Hepatocyte (in vitro differentiated cells): ENCODE data around the gene LRRC3B. TPM values are rescaled to one million over a fixed set of nuclear protein-coding genes. Genes with fewer than 3 reads are reported as not detected.

Experiments used
- DNase-seq: peaks from one replicate; pipeline ENCODE4 v3.0.0-alpha.2; 2016; ENCODE audit warnings: low spot score
- H2AFZ ChIP-seq: fragments of 200-600 bp; sonication (generic); 2 replicates; pipeline ENCODE4 v1.6.0; 2016; ENCODE audit warnings: antibody characterized with exemption, mild to moderate bottlenecking
- H3K27ac ChIP-seq: fragments of 200-600 bp; sonication (generic); 2 replicates; pipeline ENCODE4 v1.5.1; 2016; ENCODE audit warnings: mild to moderate bottlenecking
- H3K27me3 ChIP-seq: fragments of 200-600 bp; sonication (generic); 2 replicates; pipeline ENCODE4 v1.6.1; 2016
- H3K36me3 ChIP-seq: fragments of 200-600 bp; sonication (generic); replicated peaks from 2 replicates; pipeline ENCODE4 v1.5.1; 2016; ENCODE audit warnings: low read depth; ENCODE audit not compliant: insufficient read depth
- H3K4me1 ChIP-seq: fragments of 200-600 bp; sonication (generic); 2 replicates; pipeline ENCODE4 v1.5.1; 2016; ENCODE audit warnings: mild to moderate bottlenecking, moderate library complexity; ENCODE audit not compliant: insufficient read depth
- H3K4me2 ChIP-seq: fragments of 200-600 bp; sonication (generic); 2 replicates; pipeline ENCODE4 v1.6.0; 2016
- H3K4me3 ChIP-seq: fragments of 200-600 bp; sonication (generic); 2 replicates; pipeline ENCODE4 v1.5.1; 2016; ENCODE audit warnings: mild to moderate bottlenecking
- H3K79me2 ChIP-seq: fragments of 200-600 bp; sonication (generic); 2 replicates; pipeline ENCODE4 v1.6.0; 2017; ENCODE audit warnings: mild to moderate bottlenecking
- H3K9me2 ChIP-seq: fragments of 200-600 bp; sonication (generic); replicated peaks from 2 replicates; pipeline ENCODE4 v1.6.0; 2017; ENCODE audit warnings: mild to moderate bottlenecking; ENCODE audit not compliant: insufficient read depth
- H3K9me3 ChIP-seq: fragments of 200-600 bp; sonication (generic); 2 replicates; pipeline ENCODE4 v1.5.1; 2016; ENCODE audit warnings: low read depth, mild to moderate bottlenecking
- H4K20me1 ChIP-seq: fragments of 200-600 bp; sonication (generic); 2 replicates; pipeline ENCODE4 v1.6.0; 2016; ENCODE audit warnings: mild to moderate bottlenecking; ENCODE audit not compliant: insufficient read depth, poor library complexity, severe bottlenecking
- CTCF ChIP-seq: fragments of 200-600 bp; sonication (generic); IDR thresholded peaks from 2 replicates; pipeline ENCODE4 v1.5.1; 2016; ENCODE audit warnings: antibody characterized with exemption, mild to moderate bottlenecking; ENCODE audit not compliant: poor library complexity
- EZH2 ChIP-seq: fragments of 200-600 bp; sonication (generic); IDR thresholded peaks from 2 replicates; pipeline ENCODE4 v1.6.1; 2016; ENCODE audit warnings: antibody characterized with exemption, mild to moderate bottlenecking, borderline replicate concordance
- EZH2phosphoT487 ChIP-seq: fragments of 200-600 bp; sonication (generic); IDR thresholded peaks from one replicate; pipeline ENCODE4 v1.6.1; 2018; ENCODE audit warnings: antibody characterized with exemption, mild to moderate bottlenecking, low read depth, moderate library complexity; ENCODE audit not compliant: unreplicated experiment, severe bottlenecking
- WGBS: methylation state at CpG from one replicate; pipeline ENCODE4 v1.1.6; 2016; ENCODE audit warnings: low lambda C conversion rate; ENCODE audit errors: missing lambda C conversion rate; 5-methylcytosine and 5-hydroxymethylcytosine counted together
- polyA plus RNA-seq: library from polyadenylated mRNA; unstranded; fragments of >200 nt; fragmentation: Nextera tagmentation; extraction: Ambion mirVana; gene quantifications from 2 replicates; pipeline ENCODE4 v1.2.1, GENCODE V29; 2016
- total RNA-seq: library from RNA; depleted of rRNA; stranded (reverse); fragments of >200 nt; gene quantifications from 2 replicates; pipeline ENCODE4 v1.2.3, GENCODE V29; 2014

Gene LRRC3B
- total and polyA plus RNA-seq, 2 experiments from 2014 or later, result 1.7 to 5.9 TPM

GRCh38 chr3:26703519-26703918 lies 80.9 kb downstream of the LRRC3B start:
- no peak for DNase-seq
- no peak overlapping the region for H3K4me2 ChIP-seq
- no peak overlapping the region for H2AFZ ChIP-seq
- H3K9me3 ChIP-seq, result no peaks in the 10 kb centered on the region
- H3K4me1 ChIP-seq, result no peaks in the 10 kb centered on the region
- H3K9me2 ChIP-seq, result no peaks in the 10 kb centered on the region
- WGBS, result 88% methylated on average over 3 of the region's 3 CpGs
- H3K36me3 ChIP-seq, result no peaks in the 10 kb centered on the region
- no peak for TF ChIP-seq EZH2phosphoT487
- no peak for TF ChIP-seq EZH2
- no peak for TF ChIP-seq CTCF
- H3K27ac ChIP-seq, result no peak overlapping the region
- no peak overlapping the region for H3K4me3 ChIP-seq
- H3K79me2 ChIP-seq, result no peaks in the 10 kb centered on the region
- no peaks in the 10 kb centered on the region for H4K20me1 ChIP-seq
- no peaks in the 10 kb centered on the region for H3K27me3 ChIP-seq

- H3K27ac ChIP-seq, result no peak overlapping the region
- no peak overlapping the region for H3K4me3 ChIP-seq
- no peaks in the 10 kb centered on the region for H3K9me3 ChIP-seq
- H3K27me3 ChIP-seq, result no peaks in the 10 kb centered on the region
- H3K79me2 ChIP-seq, result no peaks in the 10 kb centered on the region
- WGBS, result 86% methylated on average over 2 of the region's 2 CpGs
- H3K9me2 ChIP-seq, result no peaks in the 10 kb centered on the region
- H3K4me2 ChIP-seq, result no peak overlapping the region
- no peak for DNase-seq
- H2AFZ ChIP-seq, result no peak overlapping the region
- H4K20me1 ChIP-seq, result no peaks in the 10 kb centered on the region
- H3K4me1 ChIP-seq, result no peaks in the 10 kb centered on the region
- no peaks in the 10 kb centered on the region for H3K36me3 ChIP-seq
- TF ChIP-seq CTCF, result no peak
- no peak for TF ChIP-seq EZH2phosphoT487
- no peak for TF ChIP-seq EZH2
Observed at GRCh38 chr3:26704736-26705135, 82.2 kb downstream of the LRRC3B start.

DNA sequence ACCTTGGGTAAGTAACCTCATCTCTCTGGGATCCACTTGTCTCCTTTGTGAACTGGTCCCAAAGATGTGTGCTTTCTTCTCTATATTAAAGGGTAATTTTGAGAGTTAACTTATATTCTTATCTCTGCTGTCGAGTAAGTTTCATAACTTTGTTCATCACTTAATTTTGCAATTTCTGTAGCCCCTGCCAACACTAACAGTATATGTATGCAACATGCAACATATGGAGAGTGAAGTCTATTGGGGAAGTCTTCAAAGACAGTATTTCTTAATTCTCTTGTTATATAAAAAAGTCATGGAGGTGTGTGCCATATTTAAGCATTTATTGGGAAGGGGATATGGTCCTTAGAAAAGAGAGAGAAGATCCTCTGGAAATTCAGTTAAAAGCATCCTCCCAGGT lies 85.9 kb downstream of the LRRC3B start:
- H3K79me2 ChIP-seq, result no peaks in the 10 kb centered on the region
- no peaks in the 10 kb centered on the region for H3K9me2 ChIP-seq
- H3K4me3 ChIP-seq, result no peak overlapping the region
- no peaks in the 10 kb centered on the region for H3K9me3 ChIP-seq
- H3K4me1 ChIP-seq, result no peaks in the 10 kb centered on the region
- DNase-seq, result no peak
- no peaks in the 10 kb centered on the region for H3K27me3 ChIP-seq
- H3K4me2 ChIP-seq, result no peak overlapping the region
- no peak for TF ChIP-seq CTCF
- no peak for TF ChIP-seq EZH2
- no peak for TF ChIP-seq EZH2phosphoT487
- WGBS, result 89% methylated on average over 1 of the region's 1 CpG
- H3K36me3 ChIP-seq, result no peaks in the 10 kb centered on the region
- no peaks in the 10 kb centered on the region for H4K20me1 ChIP-seq
- H2AFZ ChIP-seq, result no peak overlapping the region
- H3K27ac ChIP-seq, result no peak overlapping the region
